Measurements from ENCODE around the gene ALPG.

GRCh38 chr2:232431705-232432590 is 25.3 kb downstream of the ALPG start:
- TF ChIP-seq CTCF (IDR thresholded peaks at IDR 0.05 in 8 of 11, conservative IDR thresholded peaks at IDR 0.05 in 3 of 11) (no peak), POLR2A (IDR thresholded peaks at IDR 0.05) (no peak)
